ENCODE results near the gene SLCO2A1.

The SLCO2A1 gene

GRCh38 chr3:134009345-134010000 is 20.3 kb downstream of the SLCO2A1 start:
- TF ChIP-seq POLR2A (IDR thresholded peaks at IDR 0.05; ENCODE audit: low read depth, low read length), result no peak
- no peak for DNase-seq (ENCODE audit: insufficient read length, low spot score)
- no peak for FAIRE-seq

GRCh38 chr3:134008630-134009156 is 21.0 kb downstream of the SLCO2A1 start:
- FAIRE-seq (no peak), DNase-seq (ENCODE audit: insufficient read length, low spot score) (no peak)
- no peak for TF ChIP-seq POLR2A (IDR thresholded peaks at IDR 0.05; ENCODE audit: low read depth, low read length)

- no peak for FAIRE-seq
- TF ChIP-seq POLR2A (IDR thresholded peaks at IDR 0.05; ENCODE audit: low read depth, low read length), result no peak
- DNase-seq (ENCODE audit: insufficient read length, low spot score), result no peak
Measured at GRCh38 chr3:134007819-134008218, 21.9 kb downstream of the SLCO2A1 start.

- DNase-seq (ENCODE audit: insufficient read length, low spot score), result no peak
- FAIRE-seq, result no peak
- no peak for TF ChIP-seq POLR2A (IDR thresholded peaks at IDR 0.05; ENCODE audit: low read depth, low read length)
Measured at GRCh38 chr3:134004841-134005240, 24.9 kb downstream of the SLCO2A1 start.

- TF ChIP-seq POLR2A (IDR thresholded peaks at IDR 0.05; ENCODE audit: low read depth, low read length), result no peak
- no peak for FAIRE-seq
- DNase-seq (ENCODE audit: insufficient read length, low spot score), result no peak
Measured at GRCh38 chr3:134003066-134003465, 26.7 kb downstream of the SLCO2A1 start.

GRCh38 chr3:134002306-134002705 is 27.4 kb downstream of the SLCO2A1 start:
- TF ChIP-seq POLR2A (IDR thresholded peaks at IDR 0.05; ENCODE audit: low read depth, low read length), result no peak
- DNase-seq (ENCODE audit: insufficient read length, low spot score), result no peak
- FAIRE-seq, result no peak

- FAIRE-seq, result no peak
- no peak for TF ChIP-seq POLR2A (IDR thresholded peaks at IDR 0.05; ENCODE audit: low read depth, low read length)
- no peak for DNase-seq (ENCODE audit: insufficient read length, low spot score)
Measured at GRCh38 chr3:134001251-134001650, 28.5 kb downstream of the SLCO2A1 start.

- FAIRE-seq (no peak), DNase-seq (ENCODE audit: insufficient read length, low spot score) (no peak)
- TF ChIP-seq POLR2A (IDR thresholded peaks at IDR 0.05; ENCODE audit: low read depth, low read length), result no peak
Measured at GRCh38 chr3:133999891-134000685, 29.6 kb downstream of the SLCO2A1 start.

GRCh38 chr3:133998691-133999241 is 31.0 kb downstream of the SLCO2A1 start:
- no peak for TF ChIP-seq POLR2A (IDR thresholded peaks at IDR 0.05; ENCODE audit: low read depth, low read length)
- DNase-seq (ENCODE audit: insufficient read length, low spot score) (no peak), FAIRE-seq (no peak)

GRCh38 chr3:133997871-133998635 is 31.7 kb downstream of the SLCO2A1 start:
- no peak for FAIRE-seq
- no peak for TF ChIP-seq POLR2A (IDR thresholded peaks at IDR 0.05; ENCODE audit: low read depth, low read length)

GRCh38 chr3:133996996-133997395 is 32.7 kb downstream of the SLCO2A1 start:
- no peak for TF ChIP-seq POLR2A (IDR thresholded peaks at IDR 0.05; ENCODE audit: low read depth, low read length)
- FAIRE-seq, result no peak

More at GRCh38 chr3:133997871-133998635, 31.7 kb downstream of the SLCO2A1 start:
- DNase-seq (ENCODE audit: insufficient read length, low spot score), result no peak

GRCh38 chr3:133996251-133996661 is 33.5 kb downstream of the SLCO2A1 start:
- DNase-seq (ENCODE audit: insufficient read length, low spot score) (no peak), FAIRE-seq (no peak)
- no peak for TF ChIP-seq POLR2A (IDR thresholded peaks at IDR 0.05; ENCODE audit: low read depth, low read length)

More at GRCh38 chr3:133996996-133997395, 32.7 kb downstream of the SLCO2A1 start:
- DNase-seq (ENCODE audit: insufficient read length, low spot score), result no peak

- TF ChIP-seq POLR2A (IDR thresholded peaks at IDR 0.05; ENCODE audit: low read depth, low read length), result no peak
- no peak for FAIRE-seq
Measured at GRCh38 chr3:133995264-133995663, 34.5 kb downstream of the SLCO2A1 start.

More at GRCh38 chr3:133995264-133995663, 34.5 kb downstream of the SLCO2A1 start:
- no peak for DNase-seq (ENCODE audit: insufficient read length, low spot score)
